HUES6 (cell line): ENCODE data around the gene APOL5.
A peak's percentile ranks its signal among the peaks of the same experiment; 100 is the strongest.

Source experiments
- H3K27ac ChIP-seq: 2 replicates; pipeline ENCODE4 v1.7.0; 2013; ENCODE audit warnings: low read depth, mild to moderate bottlenecking, low read length, inconsistent platforms
- H3K27me3 ChIP-seq: 2 replicates; pipeline ENCODE4 v1.6.1; 2013; ENCODE audit warnings: low read length; ENCODE audit not compliant: control insufficient read depth, insufficient read depth
- H3K36me3 ChIP-seq: 2 replicates; pipeline ENCODE4 v1.6.1; 2013; ENCODE audit warnings: low read length; ENCODE audit not compliant: control insufficient read depth, insufficient read depth
- H3K4me1 ChIP-seq: 2 replicates; pipeline ENCODE4 v1.6.1; 2013; ENCODE audit warnings: low read length; ENCODE audit not compliant: control insufficient read depth, insufficient read depth
- H3K4me3 ChIP-seq: 2 replicates; pipeline ENCODE4 v1.5.1; 2013; ENCODE audit warnings: low read depth, low read length
- H3K9ac ChIP-seq: one replicate; pipeline ENCODE4 v1.6.1; 2013; ENCODE audit warnings: mild to moderate bottlenecking, low read length
- H3K9me3 ChIP-seq: 2 replicates; pipeline ENCODE4 v1.6.1; 2013; ENCODE audit warnings: low read depth, low read length; ENCODE audit not compliant: control insufficient read depth, insufficient read depth

APOL5 gene

DNA sequence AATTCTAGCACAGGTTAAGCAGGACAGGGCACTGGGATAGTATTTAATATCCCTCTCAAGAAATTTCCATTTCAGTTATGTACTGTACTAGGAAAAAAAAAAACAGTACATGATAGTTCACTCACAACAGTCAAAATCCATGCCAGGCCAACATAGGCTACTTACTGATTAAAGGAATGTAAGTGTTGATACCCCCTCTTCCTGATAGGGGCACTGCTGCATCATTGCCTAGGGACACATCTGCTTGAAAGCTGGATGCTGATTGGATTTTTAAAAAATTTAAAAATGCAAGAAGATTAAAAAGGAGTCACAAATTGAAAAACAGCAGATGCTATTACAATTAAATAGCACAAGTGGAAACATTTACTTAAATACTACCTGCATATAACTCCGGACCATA, 43.4 kb downstream of the APOL5 start:
- peaks cover 33% of the 10 kb centered on the region for H3K36me3 ChIP-seq
- no peaks in the 10 kb centered on the region for H3K27me3 ChIP-seq
- H3K27ac ChIP-seq, result no peak overlapping the region
- no peak overlapping the region for H3K9ac ChIP-seq
- H3K4me3 ChIP-seq, result no peak overlapping the region
- H3K4me1 ChIP-seq, result no peaks in the 10 kb centered on the region
- H3K9me3 ChIP-seq, result no peaks in the 10 kb centered on the region

GRCh38 chr22:35766654-35767580, 49.2 kb downstream of the APOL5 start:
- H3K27me3 ChIP-seq, result no peaks in the 10 kb centered on the region
- H3K9ac ChIP-seq, result no peak overlapping the region
- 0 out of 2 replicates have a peak overlapping the region, but pooled peaks have one; percentile 3 for H3K27ac ChIP-seq
- H3K36me3 ChIP-seq, result no peaks in the 10 kb centered on the region
- H3K4me1 ChIP-seq, result peaks cover 8% of the 10 kb centered on the region
- no peak overlapping the region for H3K4me3 ChIP-seq
- H3K9me3 ChIP-seq, result no peaks in the 10 kb centered on the region

DNA sequence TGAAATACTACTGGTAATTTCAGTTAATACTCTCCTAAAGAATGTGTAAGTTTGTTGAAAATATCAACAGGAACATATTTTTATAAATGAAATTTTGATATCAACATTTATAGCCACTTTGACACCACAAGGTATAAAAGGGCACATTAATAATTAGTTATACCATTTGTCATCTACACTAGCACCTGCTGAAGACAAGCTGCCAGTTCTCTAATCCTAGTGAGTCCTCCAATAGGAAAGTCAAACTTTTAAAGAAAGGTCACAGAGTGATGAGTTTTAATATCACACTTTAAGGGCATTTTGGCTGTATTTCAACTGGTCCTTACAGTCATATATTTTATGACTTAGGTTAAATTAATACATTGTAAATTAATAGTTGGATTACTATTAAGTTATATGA, 52.3 kb downstream of the APOL5 start:
- H3K27ac ChIP-seq, result no peak overlapping the region
- H3K4me1 ChIP-seq, result peaks cover 8% of the 10 kb centered on the region
- no peak overlapping the region for H3K9ac ChIP-seq
- H3K9me3 ChIP-seq, result no peaks in the 10 kb centered on the region
- H3K36me3 ChIP-seq, result no peaks in the 10 kb centered on the region
- no peaks in the 10 kb centered on the region for H3K27me3 ChIP-seq
- no peak overlapping the region for H3K4me3 ChIP-seq

GRCh38 chr22:35775339-35775738, 57.7 kb downstream of the APOL5 start:
- H3K4me1 ChIP-seq, result peaks cover 7% of the 10 kb centered on the region; the same call in 1 of the 2 replicates
- 0 out of 2 replicates have a peak, but pooled peaks cover 2% of the 10 kb centered on the region for H3K36me3 ChIP-seq
- no peaks in the 10 kb centered on the region for H3K9me3 ChIP-seq
- no peaks in the 10 kb centered on the region for H3K27me3 ChIP-seq
- H3K9ac ChIP-seq, result no peak overlapping the region
- no peak overlapping the region for H3K27ac ChIP-seq
- no peak overlapping the region for H3K4me3 ChIP-seq

GRCh38 chr22:35777335-35777975, 59.8 kb downstream of the APOL5 start:
- Histone ChIP-seq H3K4me3 (no peak overlapping the region), H3K9ac (no peak overlapping the region), H3K4me1 (peaks cover 10% of the 10 kb centered on the region; the same call in 1 of the 2 replicates), H3K9me3 (no peaks in the 10 kb centered on the region), H3K36me3 (peaks cover 11% of the 10 kb centered on the region), H3K27me3 (no peaks in the 10 kb centered on the region), H3K27ac (no peak overlapping the region)
